ENCODE results near the gene TMEM119.

Gene TMEM119

DNA sequence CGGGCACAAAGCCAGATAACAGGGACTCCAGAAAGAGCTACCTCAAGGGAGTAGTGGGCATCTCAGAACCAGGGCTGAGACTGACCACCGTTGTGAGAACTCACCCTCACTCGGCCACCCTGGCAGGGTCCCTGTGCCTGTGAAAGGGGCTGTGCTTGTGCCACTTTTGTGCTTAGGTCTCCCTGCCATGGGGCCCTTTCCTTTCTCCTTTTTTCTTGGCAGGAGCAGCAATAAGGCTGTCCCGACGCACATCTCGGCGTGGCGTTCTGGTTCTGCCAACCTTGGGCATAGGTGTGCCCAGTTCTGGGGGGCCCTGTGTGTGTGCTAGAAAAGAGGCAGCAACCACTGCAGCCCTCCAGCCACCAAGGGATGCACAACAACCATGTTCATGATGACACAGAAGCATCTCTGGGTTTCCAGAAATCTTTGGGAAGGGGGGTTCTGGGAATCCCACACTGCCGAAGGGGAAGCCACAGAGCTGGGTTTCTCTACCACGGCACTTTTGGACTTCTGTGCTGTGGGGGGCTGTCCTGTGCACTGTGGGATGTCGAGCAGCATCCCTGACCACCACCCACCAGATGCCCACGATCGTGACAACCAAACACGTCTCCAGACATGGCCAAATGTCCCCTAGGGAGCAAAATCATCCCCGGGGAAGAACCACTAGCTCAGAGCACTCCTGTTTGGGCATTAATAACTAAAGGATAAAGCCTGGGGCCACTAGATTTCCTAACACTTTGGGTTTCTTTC is 13.1 kb upstream of the TMEM119 start:
- H3K36me3 ChIP-seq (ENCODE audit: control insufficient read depth, insufficient read depth, low read length): no peaks in the 10 kb centered on the region
- TF ChIP-seq, protein P1, sequence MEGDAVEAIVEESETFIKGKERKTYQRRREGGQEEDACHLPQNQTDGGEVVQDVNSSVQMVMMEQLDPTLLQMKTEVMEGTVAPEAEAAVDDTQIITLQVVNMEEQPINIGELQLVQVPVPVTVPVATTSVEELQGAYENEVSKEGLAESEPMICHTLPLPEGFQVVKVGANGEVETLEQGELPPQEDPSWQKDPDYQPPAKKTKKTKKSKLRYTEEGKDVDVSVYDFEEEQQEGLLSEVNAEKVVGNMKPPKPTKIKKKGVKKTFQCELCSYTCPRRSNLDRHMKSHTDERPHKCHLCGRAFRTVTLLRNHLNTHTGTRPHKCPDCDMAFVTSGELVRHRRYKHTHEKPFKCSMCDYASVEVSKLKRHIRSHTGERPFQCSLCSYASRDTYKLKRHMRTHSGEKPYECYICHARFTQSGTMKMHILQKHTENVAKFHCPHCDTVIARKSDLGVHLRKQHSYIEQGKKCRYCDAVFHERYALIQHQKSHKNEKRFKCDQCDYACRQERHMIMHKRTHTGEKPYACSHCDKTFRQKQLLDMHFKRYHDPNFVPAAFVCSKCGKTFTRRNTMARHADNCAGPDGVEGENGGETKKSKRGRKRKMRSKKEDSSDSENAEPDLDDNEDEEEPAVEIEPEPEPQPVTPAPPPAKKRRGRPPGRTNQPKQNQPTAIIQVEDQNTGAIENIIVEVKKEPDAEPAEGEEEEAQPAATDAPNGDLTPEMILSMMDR (IDR thresholded peaks at IDR 0.05; ENCODE audit: insufficient read depth, low read length, poor library complexity, severe bottlenecking): no peak
- no peaks in the 10 kb centered on the region for H3K27me3 ChIP-seq (replicated peaks; ENCODE audit: control insufficient read depth, insufficient read depth, low read length)
- no peak overlapping the region for H3K4me3 ChIP-seq (replicated peaks; ENCODE audit: low read depth, low read length)
- DNase-seq (ENCODE audit: extremely low read depth, insufficient read length): no peak

DNA sequence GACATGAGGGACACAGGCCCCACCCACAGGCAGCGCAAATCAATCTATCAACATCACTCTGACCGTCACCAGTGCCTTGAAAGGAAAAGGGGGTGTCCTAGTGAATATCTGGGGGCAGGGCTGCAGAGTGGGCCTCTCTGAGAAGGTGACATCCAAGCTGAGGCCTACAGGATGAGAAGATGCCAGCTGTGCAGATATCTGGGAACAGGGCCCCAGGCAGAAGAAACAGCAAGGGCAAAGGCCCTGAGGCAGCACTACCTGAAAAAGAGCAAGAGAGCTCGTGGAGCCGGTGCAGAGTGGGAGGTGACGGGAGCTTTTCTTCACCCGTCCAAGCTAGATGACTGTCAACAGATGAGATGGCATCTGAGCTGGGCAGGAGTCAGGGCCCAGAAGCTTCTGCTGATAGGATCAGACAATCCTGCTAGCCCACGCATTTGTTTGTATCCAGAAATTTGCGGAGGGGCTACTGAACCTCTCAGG is 12.5 kb upstream of the TMEM119 start:
- Histone ChIP-seq H3K36me3 (ENCODE audit: control insufficient read depth, insufficient read depth, low read length) (no peaks in the 10 kb centered on the region), H3K27me3 (replicated peaks; ENCODE audit: control insufficient read depth, insufficient read depth, low read length) (no peaks in the 10 kb centered on the region), H3K4me3 (replicated peaks; ENCODE audit: low read depth, low read length) (no peak overlapping the region)
- no peak for DNase-seq (ENCODE audit: extremely low read depth, insufficient read length)
- TF ChIP-seq, protein P1 (IDR thresholded peaks at IDR 0.05; ENCODE audit: insufficient read depth, low read length, poor library complexity, severe bottlenecking): no peak

DNA sequence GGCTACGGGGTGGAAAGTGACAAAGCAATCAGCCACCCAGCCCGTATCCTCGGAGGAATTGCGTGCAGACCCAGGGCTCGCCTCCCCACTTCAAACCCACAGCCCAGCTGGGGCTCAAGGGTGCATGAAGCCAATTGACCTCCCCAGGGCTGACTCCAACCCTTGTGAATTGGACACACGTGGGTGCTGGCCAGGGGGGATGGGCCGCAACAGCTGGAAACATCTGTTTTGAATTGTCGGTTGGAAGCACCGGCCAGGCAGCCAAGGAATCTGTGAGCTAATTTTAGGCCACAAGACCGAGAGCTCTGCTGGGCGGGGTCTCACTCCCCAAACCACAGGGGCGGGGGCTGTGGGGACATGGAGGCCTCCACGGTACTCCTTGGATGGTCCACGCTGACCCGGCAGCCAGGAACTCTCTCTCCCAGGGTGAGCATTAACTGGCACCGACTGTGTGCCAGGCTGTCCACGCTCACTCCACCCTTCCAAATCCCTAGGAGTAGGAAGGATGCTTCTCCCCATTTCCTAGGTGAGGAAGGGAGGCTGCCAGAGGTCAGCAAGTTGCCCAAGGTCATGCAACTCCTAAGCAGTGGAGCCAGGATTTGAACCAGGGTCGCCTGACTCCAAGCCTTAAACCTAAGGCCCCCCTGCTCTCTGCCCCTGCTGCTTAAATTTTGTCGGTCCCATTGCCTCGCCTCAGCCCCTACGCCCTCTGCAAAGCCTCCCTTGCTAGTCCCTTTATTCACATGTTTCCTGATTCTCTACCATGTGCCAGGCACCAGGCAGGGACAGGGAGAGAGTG is 11.9 kb upstream of the TMEM119 start:
- Histone ChIP-seq H3K4me3 (replicated peaks; ENCODE audit: low read depth, low read length) (no peak overlapping the region), H3K36me3 (ENCODE audit: control insufficient read depth, insufficient read depth, low read length) (no peaks in the 10 kb centered on the region), H3K27me3 (replicated peaks; ENCODE audit: control insufficient read depth, insufficient read depth, low read length) (no peaks in the 10 kb centered on the region)
- TF ChIP-seq, protein P1 (IDR thresholded peaks at IDR 0.05; ENCODE audit: insufficient read depth, low read length, poor library complexity, severe bottlenecking): no peak
- no peak for DNase-seq (ENCODE audit: extremely low read depth, insufficient read length)

DNA sequence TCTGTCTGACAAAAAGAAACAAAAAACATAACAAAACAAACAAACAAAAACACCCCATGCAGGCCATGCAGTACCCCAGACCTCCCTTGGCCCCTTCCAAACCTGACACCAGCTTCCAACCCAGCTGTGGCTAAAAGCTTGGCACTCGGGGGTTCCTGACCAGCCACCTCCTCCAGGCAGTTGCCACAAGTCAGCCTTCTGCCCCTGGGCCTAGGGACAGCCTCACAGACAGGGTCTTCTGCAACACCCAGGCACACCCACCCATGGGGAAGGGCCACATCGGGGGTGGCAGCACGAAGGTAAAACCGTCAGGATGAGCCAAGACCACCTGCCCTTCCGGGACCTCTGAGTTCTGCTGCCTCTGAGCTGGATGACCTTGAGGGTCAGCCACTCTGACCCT is 10.7 kb upstream of the TMEM119 start:
- Histone ChIP-seq H3K27me3 (replicated peaks; ENCODE audit: control insufficient read depth, insufficient read depth, low read length) (no peaks in the 10 kb centered on the region), H3K36me3 (ENCODE audit: control insufficient read depth, insufficient read depth, low read length) (no peaks in the 10 kb centered on the region), H3K4me3 (replicated peaks; ENCODE audit: low read depth, low read length) (no peak overlapping the region)
- TF ChIP-seq, protein P1 (IDR thresholded peaks at IDR 0.05; ENCODE audit: insufficient read depth, low read length, poor library complexity, severe bottlenecking): no peak
- DNase-seq (ENCODE audit: extremely low read depth, insufficient read length): no peak

DNA sequence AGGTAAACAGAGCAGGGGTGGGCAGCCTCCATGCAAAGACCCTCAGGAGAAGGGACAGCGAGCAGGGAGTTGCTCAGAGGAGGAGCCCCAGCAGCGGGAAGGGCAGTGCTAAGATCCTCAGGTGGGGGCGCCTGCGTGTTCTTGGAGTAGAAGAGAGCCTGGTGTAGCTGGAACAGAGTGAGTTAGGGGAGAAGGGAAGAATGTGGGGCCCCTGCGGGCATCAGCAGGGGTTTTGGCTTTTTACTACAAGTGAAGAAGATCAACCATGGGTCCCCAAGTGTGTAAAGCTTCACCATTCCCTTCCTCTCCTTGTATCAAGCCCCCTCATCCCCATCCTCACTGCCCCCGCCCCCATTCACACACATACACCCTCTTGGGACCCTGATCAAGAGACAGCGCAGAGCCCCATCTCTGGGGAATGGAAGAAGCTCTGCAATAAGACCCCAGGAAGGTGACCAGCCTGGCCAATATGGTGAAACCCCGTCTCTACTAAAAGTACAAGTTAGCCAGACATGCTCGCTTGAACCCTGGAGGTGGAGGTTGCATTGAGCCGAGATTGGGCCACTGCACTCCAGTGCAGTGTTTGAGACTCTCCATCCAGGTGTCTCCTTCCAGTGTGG is 10.2 kb upstream of the TMEM119 start:
- no peak overlapping the region for H3K4me3 ChIP-seq (replicated peaks; ENCODE audit: low read depth, low read length)
- TF ChIP-seq, protein P1 (IDR thresholded peaks at IDR 0.05; ENCODE audit: insufficient read depth, low read length, poor library complexity, severe bottlenecking): no peak
- no peak for DNase-seq (ENCODE audit: extremely low read depth, insufficient read length)
- H3K36me3 ChIP-seq (ENCODE audit: control insufficient read depth, insufficient read depth, low read length): no peaks in the 10 kb centered on the region
- H3K27me3 ChIP-seq (replicated peaks; ENCODE audit: control insufficient read depth, insufficient read depth, low read length): no peaks in the 10 kb centered on the region

All from GM06990 (cell line).